Measurements from ENCODE around the gene ZFP91.
A peak's percentile ranks its signal among the peaks of the same experiment; 100 is the strongest.
"Not testable (repeated sequence)": the region's sequence is repeated elsewhere in the genome, so short reads cannot be mapped to it uniquely, and the experiment has no call there.

The ZFP91 gene, protein sequence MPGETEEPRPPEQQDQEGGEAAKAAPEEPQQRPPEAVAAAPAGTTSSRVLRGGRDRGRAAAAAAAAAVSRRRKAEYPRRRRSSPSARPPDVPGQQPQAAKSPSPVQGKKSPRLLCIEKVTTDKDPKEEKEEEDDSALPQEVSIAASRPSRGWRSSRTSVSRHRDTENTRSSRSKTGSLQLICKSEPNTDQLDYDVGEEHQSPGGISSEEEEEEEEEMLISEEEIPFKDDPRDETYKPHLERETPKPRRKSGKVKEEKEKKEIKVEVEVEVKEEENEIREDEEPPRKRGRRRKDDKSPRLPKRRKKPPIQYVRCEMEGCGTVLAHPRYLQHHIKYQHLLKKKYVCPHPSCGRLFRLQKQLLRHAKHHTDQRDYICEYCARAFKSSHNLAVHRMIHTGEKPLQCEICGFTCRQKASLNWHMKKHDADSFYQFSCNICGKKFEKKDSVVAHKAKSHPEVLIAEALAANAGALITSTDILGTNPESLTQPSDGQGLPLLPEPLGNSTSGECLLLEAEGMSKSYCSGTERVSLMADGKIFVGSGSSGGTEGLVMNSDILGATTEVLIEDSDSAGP

DNA sequence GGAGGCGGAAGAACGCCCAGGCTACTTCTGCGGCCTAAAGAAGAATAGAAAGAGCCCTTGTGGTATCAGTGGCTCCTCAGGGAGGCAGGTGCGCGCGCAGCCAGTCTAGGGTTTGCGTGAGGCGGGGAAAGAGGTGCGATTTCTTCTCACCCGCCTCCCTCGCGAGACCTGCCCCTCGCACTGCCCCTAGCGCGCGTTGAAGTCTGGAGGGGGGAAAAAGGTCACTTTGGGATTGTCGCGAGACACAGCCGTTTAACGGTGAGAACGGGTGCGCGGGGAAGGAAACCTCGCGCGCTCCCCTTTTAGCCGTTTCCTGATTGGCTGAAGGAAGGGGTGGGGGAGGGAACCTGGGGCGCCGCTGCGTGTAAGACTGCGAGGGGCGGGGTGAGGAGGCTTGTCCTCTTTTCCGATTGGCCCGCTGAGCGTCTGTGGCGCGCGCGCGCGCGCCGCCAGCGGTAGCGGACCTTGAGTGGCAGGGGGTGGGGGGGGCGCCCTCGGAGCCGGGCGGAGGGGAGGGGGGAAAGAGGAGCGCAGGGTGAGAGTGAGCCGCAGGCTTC lies at the start of gene ZFP91:
TSS of gene ZFP91 (plus strand) at position 429 of the 557 bp plus-strand sequence. CDS start 219 bp downstream, outside the sequence.
- DNase-seq = peak; percentile 92 to 98 (median 96)

GRCh38 chr11:58530236-58530635 lies 48.6 kb upstream of the ZFP91 start:
- DNase-seq = peak in 1 of 4 experiments; percentile 17

- no peak for DNase-seq
Measured at GRCh38 chr11:58531865-58532341, 47.0 kb upstream of the ZFP91 start.

GRCh38 chr11:58546841-58547240 lies 32.0 kb upstream of the ZFP91 start:
- DNase-seq = no peak

DNA sequence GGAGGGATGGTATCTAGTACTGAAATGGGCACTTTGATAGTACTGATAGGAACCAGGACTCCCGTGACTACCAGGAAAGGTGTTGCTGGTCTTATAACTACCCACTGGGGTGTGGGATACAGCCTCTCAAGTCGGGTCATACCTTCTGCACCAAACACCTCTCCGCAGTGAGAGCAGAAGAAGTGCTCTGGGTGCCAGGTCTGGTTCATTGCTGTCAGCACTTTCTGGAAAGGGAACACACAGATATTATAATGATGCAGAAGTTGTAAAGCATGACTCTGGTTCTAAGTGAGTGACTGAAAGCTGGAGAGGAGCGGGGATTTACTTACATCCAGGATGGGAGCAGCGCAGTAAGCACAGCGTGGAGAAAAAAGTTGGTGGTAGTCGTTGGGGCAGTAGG lies 29.2 kb upstream of the ZFP91 start:
- no peak for DNase-seq

- DNase-seq = no peak
Measured at GRCh38 chr11:58560842-58561241, 18.0 kb upstream of the ZFP91 start.

DNA sequence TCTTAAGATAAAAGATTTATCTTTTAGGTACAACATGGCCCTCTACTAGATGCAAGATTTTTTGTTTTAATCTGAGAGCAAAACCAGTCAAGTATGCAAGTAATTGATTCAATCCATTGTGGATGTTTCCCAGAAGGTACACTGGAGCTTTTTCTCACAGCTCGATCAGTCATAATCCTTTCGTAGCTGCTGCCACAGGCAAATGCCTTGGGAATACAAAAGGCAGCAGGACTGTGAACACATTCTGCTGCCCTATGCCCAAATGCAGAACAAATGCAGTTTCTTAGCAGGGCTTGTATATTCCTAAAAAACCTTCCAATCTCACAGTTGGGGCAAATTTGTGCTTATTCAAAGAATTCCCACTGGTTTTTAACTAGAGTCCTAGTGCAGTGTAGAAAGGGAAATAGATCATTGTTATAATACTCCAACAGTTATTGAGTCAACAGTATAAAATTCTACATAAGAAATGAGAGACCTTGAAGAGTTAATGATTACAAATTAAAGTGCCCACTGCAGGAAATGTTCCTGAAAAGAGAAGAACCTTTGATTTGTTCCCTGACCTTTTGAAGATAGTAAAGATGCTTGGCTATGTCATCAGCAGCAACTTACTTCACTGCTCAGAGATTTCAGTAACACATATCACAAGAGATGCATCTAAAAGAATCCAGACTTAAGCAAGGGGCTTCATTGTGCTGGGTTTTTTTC lies 17.3 kb upstream of the ZFP91 start:
- no peak for DNase-seq

GRCh38 chr11:58562375-58562800 lies 16.5 kb upstream of the ZFP91 start:
- no peak for DNase-seq

GRCh38 chr11:58564231-58564630 lies 14.6 kb upstream of the ZFP91 start:
- no peak for DNase-seq

DNA sequence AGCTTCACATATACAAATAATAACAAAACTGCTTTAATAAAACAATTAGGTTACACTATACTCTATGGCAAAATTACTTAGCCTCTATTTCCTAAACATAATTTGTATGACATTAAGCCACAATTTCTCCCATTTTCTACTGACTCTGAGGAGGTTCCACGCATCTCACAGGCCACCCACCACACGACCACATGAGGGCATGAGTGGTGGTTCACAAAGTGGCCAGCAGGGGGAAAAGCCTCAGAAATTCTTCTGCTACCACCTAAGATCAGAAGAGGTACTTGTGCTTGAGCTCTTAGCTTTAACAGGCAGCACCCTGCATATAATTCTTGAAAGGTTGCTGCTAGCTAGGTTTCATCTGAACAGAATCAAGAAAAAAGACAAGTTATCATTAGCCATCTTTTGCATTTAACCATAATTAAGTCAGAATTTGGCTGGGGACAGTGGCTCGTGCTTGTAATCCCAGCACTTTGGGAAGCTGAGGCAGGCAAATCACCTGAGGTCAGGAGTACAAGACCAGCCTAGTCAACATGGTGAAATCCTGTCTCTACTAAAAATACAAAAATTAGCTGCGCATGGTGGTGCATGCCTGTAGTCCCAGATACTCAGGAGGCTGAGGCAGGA lies 10.9 kb upstream of the ZFP91 start:
- DNase-seq = peak; percentile 22 to 69 (median 39)

DNA sequence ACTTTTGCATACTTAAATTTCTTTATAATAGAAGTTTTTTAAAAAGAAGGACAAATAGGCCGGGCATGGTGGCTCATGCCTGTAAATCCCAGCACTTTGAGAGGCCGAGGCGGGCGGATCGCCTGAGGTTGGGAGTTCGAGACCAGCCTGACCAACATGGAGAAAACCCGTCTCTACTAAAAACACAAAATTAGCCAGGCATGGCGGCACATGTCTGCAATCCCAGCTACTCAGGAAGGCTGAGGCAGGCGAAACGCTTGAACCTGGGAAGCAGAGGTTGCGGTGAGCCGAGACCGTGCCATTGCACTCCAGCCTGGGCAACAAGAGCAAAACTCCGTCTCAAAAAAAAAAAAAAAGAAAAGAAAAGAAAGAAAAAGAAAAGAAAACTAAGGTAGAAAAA lies 6.0 kb upstream of the ZFP91 start:
- DNase-seq = not testable (repeated sequence)

DNA sequence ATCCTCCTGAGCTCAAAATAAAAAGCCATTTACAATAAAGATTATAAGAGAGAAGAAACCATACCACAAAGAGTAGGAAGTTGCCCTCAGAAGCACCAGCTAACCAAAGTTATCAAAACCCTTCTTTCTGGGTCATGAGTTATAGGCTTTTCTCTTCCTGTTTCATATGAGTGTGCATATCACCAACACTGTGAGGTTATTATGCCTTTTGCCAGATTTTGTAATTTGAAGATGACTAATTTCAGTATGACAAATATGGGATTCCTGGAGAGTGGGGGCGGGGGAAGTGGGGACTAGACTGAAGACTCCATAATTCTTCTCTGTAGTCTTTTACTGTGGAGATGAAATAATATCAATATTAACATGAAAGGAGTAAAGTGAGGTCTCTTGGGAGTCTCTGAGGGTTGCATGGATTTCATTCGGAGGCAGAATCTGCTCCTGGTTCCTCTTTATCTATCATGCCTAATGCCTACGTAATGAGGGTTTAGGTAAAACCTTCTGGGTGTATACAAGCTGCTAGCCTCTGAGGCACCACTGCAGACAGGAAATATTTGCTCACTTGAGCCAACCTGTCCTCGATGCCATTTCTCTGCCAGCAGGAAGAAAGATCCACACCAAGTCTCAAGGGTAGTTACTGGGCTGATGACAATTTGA lies 5.3 kb upstream of the ZFP91 start:
- DNase-seq = peak in 2 of 4 experiments; percentile 6 to 11

DNA sequence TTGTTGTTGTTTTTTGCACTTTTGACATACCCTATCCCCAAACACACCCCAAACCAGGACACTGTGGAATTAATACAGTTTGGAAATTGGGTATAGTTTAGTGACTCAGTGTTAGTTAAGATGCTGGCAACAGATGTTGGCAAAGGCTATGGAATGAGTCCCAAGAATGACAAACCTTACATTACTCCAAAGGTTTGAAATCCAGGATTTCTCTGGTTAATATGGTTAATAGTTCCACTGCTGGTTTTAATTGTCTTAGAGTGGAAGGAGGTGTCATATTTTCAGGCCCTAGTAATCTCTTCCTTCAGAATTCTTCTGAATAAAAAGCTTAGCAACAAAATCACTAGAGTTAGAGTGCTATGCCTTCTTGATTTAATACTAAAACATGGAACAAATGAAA lies 4.0 kb upstream of the ZFP91 start:
- no peak for DNase-seq

DNA sequence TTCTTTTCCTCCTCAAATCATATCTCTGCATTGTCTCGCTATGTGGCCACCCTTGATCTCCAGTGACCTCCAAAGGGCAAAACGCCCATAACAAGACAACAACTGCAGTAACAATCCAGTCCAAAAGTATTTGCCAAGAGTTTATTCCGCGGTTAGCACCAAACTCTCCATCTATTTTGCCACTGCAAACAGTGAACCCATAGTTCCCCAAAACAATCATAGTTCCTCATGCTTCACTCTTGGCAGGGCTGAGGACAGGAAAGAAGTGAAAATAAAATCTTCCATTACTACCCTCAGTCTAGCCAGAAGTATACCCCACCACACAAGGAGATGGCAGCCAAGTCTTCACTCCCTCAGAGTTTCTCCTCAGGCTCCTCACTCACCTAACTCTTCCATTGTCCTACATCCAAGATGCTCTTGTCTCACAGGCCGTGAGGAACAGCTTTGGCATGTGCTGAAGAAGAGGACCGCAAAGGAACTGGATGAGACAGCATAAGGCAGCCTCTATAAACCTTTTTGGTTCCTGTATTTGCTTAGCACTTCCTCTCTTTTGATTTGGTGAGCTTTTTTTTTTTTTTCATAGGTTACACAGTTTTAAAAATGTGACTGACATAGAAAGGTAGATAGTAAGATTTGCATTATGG lies 3.4 kb upstream of the ZFP91 start, which contains the start of gene LPXN:
TSS of gene LPXN (minus strand) at position 480 of the 644 bp plus-strand sequence. CDS start at position 396, 84 bp downstream.
- DNase-seq = peak in 1 of 4 experiments; percentile 23

DNA sequence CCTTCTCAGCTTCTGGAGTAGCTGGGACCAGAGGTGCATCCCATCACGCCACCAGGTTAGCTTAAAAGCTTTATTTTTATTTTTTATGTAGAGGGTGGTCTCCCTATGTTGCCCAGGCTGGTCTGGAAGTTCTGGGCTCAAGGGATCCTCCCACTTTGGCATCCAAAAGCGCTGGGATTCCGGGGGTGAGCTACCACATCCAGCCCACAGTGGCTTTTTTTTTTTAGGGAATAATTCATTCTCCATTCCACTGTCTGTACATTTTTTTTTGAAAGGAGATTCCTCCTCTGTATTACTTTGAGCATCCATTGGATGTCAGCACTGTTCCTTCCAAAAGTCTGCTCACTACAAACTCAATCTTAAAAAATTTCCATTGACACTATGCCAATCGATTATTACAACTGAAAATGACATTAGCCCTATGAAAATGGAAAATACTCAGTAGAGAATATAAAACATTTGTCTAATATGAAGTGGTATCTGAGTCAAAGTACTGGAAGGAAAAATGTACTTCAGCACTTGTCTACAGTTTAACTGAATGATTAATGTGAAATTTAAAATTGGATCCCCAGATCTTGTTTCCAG lies 1.9 kb upstream of the ZFP91 start:
- no peak for DNase-seq

DNA sequence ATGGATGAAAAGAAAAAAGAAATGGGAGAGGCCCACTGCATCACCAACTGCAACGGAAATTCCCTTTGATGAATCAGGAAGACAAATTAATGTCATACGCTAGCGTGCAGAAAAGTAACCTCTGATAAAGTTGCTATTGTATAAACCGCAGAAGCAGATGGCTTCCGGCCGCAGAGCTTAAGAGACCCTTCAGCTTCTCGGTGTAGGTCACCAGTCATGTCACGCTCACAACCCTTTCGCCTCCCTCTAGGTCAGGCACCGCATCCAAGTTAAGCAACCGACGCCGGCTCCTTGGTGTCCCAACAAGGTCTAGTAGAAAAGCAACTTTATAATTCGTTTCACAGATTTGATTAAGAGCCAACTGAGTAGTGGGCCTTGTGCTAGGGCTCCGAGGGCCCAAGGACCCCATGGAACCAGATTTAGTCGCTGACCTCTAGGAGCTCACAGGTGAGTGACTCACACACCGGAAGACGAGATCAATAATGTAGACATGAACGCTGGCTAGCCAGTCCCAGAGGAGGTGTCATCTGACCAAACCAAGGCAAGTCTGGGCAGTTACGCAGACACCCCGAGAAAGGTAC lies 1.2 kb upstream of the ZFP91 start:
- peak; percentile 57 to 70 (median 60) for DNase-seq

- DNase-seq = peak; percentile 87 to 93 (median 90)
Measured at GRCh38 chr11:58578136-58578634, 678 bp upstream of the ZFP91 start.

GRCh38 chr11:58579192-58580129 lies 598 bp downstream of the ZFP91 start:
- peak; percentile 75 to 89 (median 88) for DNase-seq

- no peak for DNase-seq
Measured at GRCh38 chr11:58580311-58580710, 1.4 kb downstream of the ZFP91 start.
